ENCODE results near the gene TPPP3. TPM values are rescaled to one million over a fixed set of nuclear protein-coding genes. Genes with fewer than 3 reads are reported as not detected.

Gene TPPP3
- total RNA-seq, 4 donors from 2014 or later: 13.4 to 26.6 (median 16.2) TPM

- Histone ChIP-seq H3K4me1 (peaks cover 0 to 2% of the 10 kb centered on the region in 2 donors), H3K36me3 (no peaks in the 10 kb centered on the region), H3K9me3 (no peaks in the 10 kb centered on the region), H3K27ac (no peak overlapping the region), H3K27me3 (no peaks in the 10 kb centered on the region), H3K4me3 (no peak overlapping the region)
- no peak for DNase-seq
- TF ChIP-seq POLR2A (IDR thresholded peaks at IDR 0.05): no peak
- intact Hi-C loops (cut with DNase I; ENCODE audit: low total_unique reads): no loop called here
Measured at GRCh38 chr16:67423015-67423414, 29.7 kb upstream of the TPPP3 start.

- TF ChIP-seq CTCF (IDR thresholded peaks at IDR 0.05) (no peak), POLR2A (IDR thresholded peaks at IDR 0.05) (no peak)
- H3K36me3 ChIP-seq: no peaks in the 10 kb centered on the region
- no peaks in the 10 kb centered on the region for H3K9me3 ChIP-seq
- DNase-seq: no peak
- no peaks in the 10 kb centered on the region for H3K4me1 ChIP-seq
- H3K27ac ChIP-seq: no peak overlapping the region
- H3K4me3 ChIP-seq: no peak overlapping the region
- H3K27me3 ChIP-seq: no peaks in the 10 kb centered on the region
- intact Hi-C loops (cut with DNase I; ENCODE audit: low total_unique reads): no loop called here
Measured at GRCh38 chr16:67421030-67421429, 27.7 kb upstream of the TPPP3 start.

GRCh38 chr16:67419931-67420330, 26.6 kb upstream of the TPPP3 start:
- H3K27me3 ChIP-seq: no peaks in the 10 kb centered on the region
- no peaks in the 10 kb centered on the region for H3K4me1 ChIP-seq
- no peak overlapping the region for H3K27ac ChIP-seq
- TF ChIP-seq POLR2A (IDR thresholded peaks at IDR 0.05) (no peak), CTCF (IDR thresholded peaks at IDR 0.05) (no peak)
- intact Hi-C loops (cut with DNase I; ENCODE audit: low total_unique reads): no loop called here
- H3K9me3 ChIP-seq: no peaks in the 10 kb centered on the region
- no peak overlapping the region for H3K4me3 ChIP-seq
- H3K36me3 ChIP-seq: no peaks in the 10 kb centered on the region
- DNase-seq: no peak

GRCh38 chr16:67419502-67419901, 26.2 kb upstream of the TPPP3 start:
- no peaks in the 10 kb centered on the region for H3K4me1 ChIP-seq
- no peak overlapping the region for H3K4me3 ChIP-seq
- TF ChIP-seq CTCF (IDR thresholded peaks at IDR 0.05): no peak
- no peak for TF ChIP-seq POLR2A (IDR thresholded peaks at IDR 0.05)
- no peaks in the 10 kb centered on the region for H3K36me3 ChIP-seq
- no peaks in the 10 kb centered on the region for H3K27me3 ChIP-seq
- intact Hi-C loops (cut with DNase I; ENCODE audit: low total_unique reads): no loop called here
- no peak overlapping the region for H3K27ac ChIP-seq
- no peak for DNase-seq
- no peaks in the 10 kb centered on the region for H3K9me3 ChIP-seq

- Histone ChIP-seq H3K27me3 (no peaks in the 10 kb centered on the region), H3K27ac (no peak overlapping the region), H3K9me3 (no peaks in the 10 kb centered on the region), H3K36me3 (no peaks in the 10 kb centered on the region), H3K4me3 (no peak overlapping the region), H3K4me1 (no peaks in the 10 kb centered on the region)
- intact Hi-C loops (cut with DNase I; ENCODE audit: low total_unique reads): no loop called here
- no peak for DNase-seq
- TF ChIP-seq POLR2A (IDR thresholded peaks at IDR 0.05): no peak
- TF ChIP-seq CTCF (IDR thresholded peaks at IDR 0.05): no peak
Measured at GRCh38 chr16:67417333-67418061, 24.2 kb upstream of the TPPP3 start.
